SK-N-SH treated with all-trans-retinoic acid at 6 μM for 48 hours (cell line): ENCODE results near the gene CYP2U1.

Experiments
- SNAI2 ChIP-seq: fragments of 250-450 bp; sonication (Bioruptor Pico); IDR thresholded peaks from 2 replicates; pipeline ENCODE4 v1.5.0; 2020; ENCODE audit warnings: mild to moderate bottlenecking, moderate library complexity
- ZFP3 ChIP-seq: fragments of 250-450 bp; sonication (Bioruptor Pico); IDR thresholded peaks from 2 replicates; pipeline ENCODE4 v1.5.0; 2020; ENCODE audit warnings: mild to moderate bottlenecking, moderate library complexity

DNA sequence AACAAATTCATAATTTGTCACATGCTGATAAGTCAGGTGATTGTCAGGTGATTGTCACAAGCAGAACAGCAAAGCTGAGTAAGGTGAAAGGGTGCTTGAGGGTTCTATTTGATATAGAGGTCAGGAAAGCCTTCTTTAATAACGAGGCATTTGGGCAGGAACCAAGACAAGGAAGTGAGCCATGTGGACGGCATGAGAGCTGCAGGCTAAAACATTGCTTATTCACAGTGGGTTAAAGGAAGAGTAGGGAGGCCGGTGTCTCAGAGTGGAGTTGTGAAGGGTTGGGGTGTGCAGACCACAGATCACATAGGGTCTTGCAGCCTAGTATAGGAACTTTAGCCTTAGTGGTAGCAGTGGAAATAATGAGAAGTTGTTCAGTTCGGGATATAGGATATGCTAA is 31.3 kb upstream of the CYP2U1 start:
- TF ChIP-seq ZFP3 (CRISPR knock-in tag) (no peak), SNAI2 (CRISPR knock-in tag) (no peak)
